NCI-H446 treated with DMSO at 0.1 percent for 48 hours (cell line): Measurements from ENCODE around the gene NOXA1.
"Not testable (repeated sequence)": the region's sequence is repeated elsewhere in the genome, so short reads cannot be mapped to it uniquely, and the experiment has no call there.

Source experiments
- DNase-seq: peaks from one replicate; lab custom pipeline; 2025; lab: John Stamatoyannopoulos, UW

NOXA1 gene

GRCh38 chr9:137422604-137423513 lies at the start of gene NOXA1, which contains the start of gene EXD3:
Gene NOXA1, plus strand, starts transcription at chr9:137423393. Its CDS starts 137 bp downstream, at chr9:137423530.
Gene EXD3, minus strand, starts transcription at chr9:137423162. Its CDS starts 27,805 bp downstream, at chr9:137395357.
- DNase-seq: peak; percentile 54

DNA sequence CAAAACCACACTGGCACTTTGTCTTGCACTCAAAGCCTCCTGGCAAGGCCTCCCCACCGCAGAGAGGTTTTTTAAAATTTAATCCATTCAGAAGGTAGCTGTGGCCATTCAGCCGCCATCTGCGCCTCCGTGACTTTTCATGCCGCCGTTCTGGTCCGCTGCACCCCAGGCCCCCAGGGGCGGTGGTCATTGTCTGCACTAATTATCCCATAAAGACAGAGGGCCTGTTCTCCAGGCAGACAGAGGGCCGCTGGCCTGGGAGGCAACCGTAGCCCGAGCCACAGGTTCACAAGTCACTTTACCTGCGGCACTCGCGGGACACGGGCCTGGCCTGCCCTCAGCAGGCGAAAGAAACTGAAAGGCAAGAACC lies 49.6 kb upstream of the NOXA1 start:
- no peak for DNase-seq

GRCh38 chr9:137374131-137374845 lies 48.9 kb upstream of the NOXA1 start:
- DNase-seq: no peak

- no peak for DNase-seq
Measured at GRCh38 chr9:137375321-137376058, 47.7 kb upstream of the NOXA1 start.

DNA sequence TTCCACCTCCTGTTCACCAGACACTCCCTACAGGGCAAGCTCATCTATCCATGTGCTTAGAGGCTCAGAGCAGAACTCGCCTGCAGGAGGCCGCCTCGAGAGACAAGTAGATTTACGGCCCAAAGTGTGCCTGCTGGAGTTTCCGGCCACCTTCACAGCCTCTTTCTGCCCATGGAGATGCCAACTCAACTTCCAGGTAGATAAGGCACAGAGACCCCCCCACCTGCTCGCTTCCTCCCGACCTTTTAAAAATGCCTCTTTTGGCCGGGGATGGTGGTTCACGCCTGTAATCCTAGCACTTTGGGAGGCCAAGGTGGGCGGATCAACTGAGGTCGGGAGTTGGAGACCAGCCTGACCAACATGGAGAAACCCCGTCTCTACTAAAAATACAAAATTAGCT lies 46.8 kb upstream of the NOXA1 start:
- no peak for DNase-seq

- not testable (repeated sequence) for DNase-seq
Measured at GRCh38 chr9:137378688-137379410, 44.3 kb upstream of the NOXA1 start.

GRCh38 chr9:137379761-137380161 lies 43.4 kb upstream of the NOXA1 start:
- no peak for DNase-seq

DNA sequence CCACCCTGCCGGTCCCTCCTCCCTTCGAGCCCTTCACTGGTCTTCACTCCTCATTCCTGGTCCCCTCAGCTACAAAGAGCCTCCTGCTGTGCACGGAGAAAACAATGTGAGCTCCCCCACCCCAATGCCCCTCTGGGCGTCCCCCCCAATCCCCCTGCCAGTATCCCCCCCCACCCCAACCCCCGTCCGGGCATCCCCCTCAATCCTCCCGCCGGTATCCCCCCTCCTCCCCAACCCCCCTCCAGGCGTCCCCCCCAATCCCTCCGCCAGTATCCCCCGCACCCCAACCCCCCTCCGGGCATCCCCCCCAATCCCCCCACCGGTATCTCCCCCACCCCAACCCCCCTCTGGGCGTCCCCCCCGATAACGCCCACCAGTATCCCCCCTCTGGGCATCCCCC lies 43.0 kb upstream of the NOXA1 start:
- no peak for DNase-seq

- DNase-seq: no peak
Measured at GRCh38 chr9:137380606-137381005, 42.6 kb upstream of the NOXA1 start.

- DNase-seq: no peak
Measured at GRCh38 chr9:137381501-137382443, 41.4 kb upstream of the NOXA1 start.

DNA sequence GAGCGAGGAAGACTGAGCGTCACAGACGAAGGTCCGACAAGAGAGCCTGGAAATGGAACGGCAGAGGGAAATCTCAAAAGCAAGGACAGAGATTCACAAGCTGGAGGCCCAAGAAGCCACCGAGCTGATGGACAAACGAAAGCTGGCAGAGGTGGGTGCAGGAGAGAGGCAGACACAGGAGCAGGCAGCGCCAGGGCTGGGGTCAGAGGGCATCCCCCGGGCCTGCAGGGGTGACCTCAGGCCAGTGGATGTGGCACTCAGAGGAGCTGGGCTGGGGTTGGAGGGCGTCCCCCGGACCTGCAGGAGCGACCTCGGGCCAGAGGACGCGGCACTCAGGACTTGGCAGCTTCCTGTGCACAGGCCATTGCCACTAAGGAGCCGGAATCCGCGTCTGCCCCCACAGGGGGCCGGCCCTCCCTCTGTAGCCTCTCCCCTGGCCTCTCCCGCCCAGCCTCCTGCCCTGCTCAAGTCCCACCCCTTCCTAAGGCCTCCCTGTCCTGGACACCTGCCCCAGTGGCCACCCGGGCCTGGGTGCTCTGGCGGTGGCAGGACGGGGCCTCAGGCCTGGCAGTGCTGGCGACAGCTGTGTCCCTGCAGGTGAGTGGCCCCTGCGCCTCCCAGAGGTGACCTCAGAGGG lies 40.6 kb upstream of the NOXA1 start:
- DNase-seq: no peak

- no peak for DNase-seq
Measured at GRCh38 chr9:137383081-137383783, 40.0 kb upstream of the NOXA1 start.

DNA sequence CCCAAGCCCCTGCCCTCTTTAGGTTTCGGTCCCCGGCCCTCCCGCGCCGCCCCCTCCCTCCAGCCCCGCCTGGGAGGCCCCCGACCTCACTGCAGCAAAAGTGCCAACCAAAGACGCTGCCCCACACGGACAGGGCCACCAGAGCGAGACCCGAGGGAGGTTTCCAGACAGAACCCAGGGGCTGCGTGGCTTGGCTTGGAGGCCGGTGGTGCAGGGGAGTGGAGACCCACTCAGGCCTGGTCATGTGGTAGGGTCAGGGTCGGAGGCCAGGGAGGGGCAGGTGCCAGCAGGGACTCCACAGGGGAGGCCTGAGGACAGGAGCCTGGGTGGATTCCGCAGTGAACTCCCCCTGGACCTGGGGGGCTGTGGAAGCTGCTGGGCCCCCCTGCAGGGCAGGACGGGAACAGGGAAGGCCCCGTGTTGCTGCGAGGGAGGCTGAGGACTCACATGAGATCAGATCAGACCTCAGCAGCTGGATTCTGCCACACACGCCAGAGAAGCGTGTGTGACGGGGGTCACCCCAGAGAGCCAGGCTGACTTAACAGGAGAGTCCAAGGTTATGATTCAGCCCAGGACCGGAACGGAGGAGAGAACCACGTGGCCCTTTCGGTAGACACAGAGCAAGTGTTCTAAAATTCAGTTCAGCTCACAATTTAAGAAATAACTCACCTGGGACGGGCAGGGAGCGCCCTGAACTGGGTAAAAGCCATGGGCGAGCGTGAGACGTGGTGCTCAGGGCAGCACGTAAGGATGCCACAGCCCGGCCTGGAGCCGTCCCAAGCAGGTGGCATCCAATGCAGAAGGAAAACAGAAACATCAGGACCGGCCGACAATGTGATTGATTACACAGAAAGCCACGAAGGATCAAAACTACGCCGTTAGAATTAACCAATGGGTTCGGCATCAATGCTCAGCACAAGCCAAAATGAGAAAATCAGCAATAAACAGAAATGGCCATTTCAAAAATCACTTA lies 39.1 kb upstream of the NOXA1 start:
- DNase-seq: no peak

GRCh38 chr9:137385061-137385655 lies 38.0 kb upstream of the NOXA1 start:
- DNase-seq: no peak

- not testable (repeated sequence) for DNase-seq
Measured at GRCh38 chr9:137386507-137387113, 36.6 kb upstream of the NOXA1 start.

DNA sequence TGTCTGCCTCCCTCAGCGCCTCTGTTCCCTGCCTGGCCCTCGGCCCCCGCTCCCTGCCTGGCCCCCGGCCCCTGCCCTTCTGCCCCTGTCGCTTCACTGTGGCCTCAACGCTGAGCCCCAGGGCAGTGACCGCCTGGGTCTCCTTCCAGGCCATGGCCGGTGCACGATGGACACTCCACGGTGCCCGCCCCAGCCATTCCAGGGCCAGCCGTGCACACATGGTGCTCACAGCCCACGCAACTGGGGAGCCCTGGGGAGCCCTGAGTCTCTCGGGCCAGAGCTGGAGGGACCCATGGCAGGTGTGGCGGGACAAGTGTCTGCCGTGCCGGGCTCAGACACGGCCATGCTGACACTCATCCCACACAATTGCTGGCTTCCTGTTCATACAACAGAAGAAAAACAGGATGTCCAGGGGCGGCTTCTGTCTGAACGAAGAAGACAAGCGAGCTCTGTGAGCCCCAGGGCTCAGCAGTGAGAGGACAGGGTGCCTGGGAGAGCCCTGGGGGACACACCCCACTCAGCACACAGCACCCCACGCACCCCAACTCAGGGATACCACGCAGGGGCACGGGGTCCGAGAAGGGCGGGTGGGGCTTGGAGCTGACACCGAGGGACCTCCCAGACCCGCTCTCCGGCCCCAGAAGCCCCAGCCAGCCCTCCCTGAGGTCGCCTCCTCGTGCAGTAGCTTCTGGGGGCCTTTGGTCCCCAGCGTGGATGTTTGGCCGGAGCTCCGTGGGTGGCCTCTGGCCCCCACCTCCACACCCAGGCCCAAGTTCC lies 35.9 kb upstream of the NOXA1 start:
- no peak for DNase-seq
